GM12878 (cell line): ENCODE measurements around the gene TMTC1. TPM values are rescaled to one million over a fixed set of nuclear protein-coding genes. Genes with fewer than 3 reads are reported as not detected.

Experiments used
- ATAC-seq: fragments of 200-7000 bp; cut with Tn5 transposase; 3 replicates; pipeline ENCODE4 v1.9.1; 2020; ENCODE audit warnings: mild to moderate bottlenecking, moderate library complexity
- BruUV-seq: library from RNA; stranded (reverse); fragments of 400-500 nt; replicated peaks from 2 replicates; lab custom pipeline; 2021; lab: Mats Ljungman, UMichigan
- CTCF ChIA-PET: fragments of 300-600 bp; sonication (Branson Sonifier 250); formaldehyde crosslinking; extraction: SDS; loops from one replicate; lab custom pipeline; 2021; ENCODE audit warnings: inconsistent platforms; lab: Yijun Ruan, JAX
- POLR2A ChIA-PET: fragments of 350-600 bp; formaldehyde crosslinking; extraction: SDS; loops from one replicate; lab custom pipeline; 2021; ENCODE audit warnings: inconsistent platforms; lab: Charles Lee
- RAD21 ChIA-PET: fragments of 300-600 bp; sonication (Branson Sonifier 250); formaldehyde crosslinking; loops from one replicate; lab custom pipeline; 2023; ENCODE audit warnings: antibody characterized with exemption; ENCODE audit not compliant: unreplicated experiment; lab: Charles Lee
- SMC1A ChIA-PET: fragments of 300-600 bp; sonication (Branson Sonifier 250); formaldehyde crosslinking; loops from one replicate; lab custom pipeline; 2023; ENCODE audit not compliant: unreplicated experiment, uncharacterized antibody; lab: Charles Lee
- DNase-seq: peaks from one replicate; pipeline ENCODE4 v3.0.0-alpha.2; 2011; ENCODE audit warnings: low read depth, low spot score
- FAIRE-seq: peaks from 3 replicates; lab custom pipeline; 2011; peaks lifted over from hg19 to GRCh38; lab: Jason Lieb, UNC
- H2AFZ ChIP-seq: 2 replicates; pipeline ENCODE4 v1.6.0; 2011; ENCODE audit warnings: low read depth, low read length, control low read depth; ENCODE audit not compliant: control insufficient read depth
- H3K27ac ChIP-seq: 2 replicates; pipeline ENCODE4 v1.5.1; 2011; ENCODE audit warnings: control low read depth; ENCODE audit not compliant: control insufficient read depth, insufficient read depth
- H3K27me3 ChIP-seq, 2 experiments: replicated peaks in 1 of 2; 2 replicates each; pipeline versions ENCODE4 v1.6.0 to v1.6.1; 2011; ENCODE audit warnings: low read length in 1 of 2; ENCODE audit not compliant: control insufficient read depth in 2 of 2, insufficient read depth in 2 of 2
- H3K36me3 ChIP-seq, 2 experiments: 2 replicates each; pipeline ENCODE4 v1.5.1; 2011; ENCODE audit warnings: low read length in 1 of 2; ENCODE audit not compliant: control insufficient read depth in 2 of 2, insufficient read depth in 2 of 2
- H3K4me1 ChIP-seq: 2 replicates; pipeline ENCODE4 v1.6.1; 2011; ENCODE audit warnings: mild to moderate bottlenecking, low read length, moderate library complexity, mixed read lengths; ENCODE audit not compliant: control insufficient read depth, insufficient read depth
- H3K4me2 ChIP-seq: 2 replicates; pipeline ENCODE4 v1.6.0; 2011; ENCODE audit warnings: control low read depth; ENCODE audit not compliant: control insufficient read depth, insufficient read depth
- H3K4me3 ChIP-seq: fragments of 200-600 bp; sonication (generic); 2 replicates; pipeline ENCODE4 v1.5.1; 2016
- H3K79me2 ChIP-seq: 2 replicates; pipeline ENCODE4 v1.6.0; 2011; ENCODE audit warnings: low read length; ENCODE audit not compliant: control insufficient read depth, insufficient read depth
- H3K9ac ChIP-seq: 2 replicates; pipeline ENCODE4 v1.8.0; 2011; ENCODE audit warnings: low read length, control low read depth, mixed read lengths; ENCODE audit not compliant: control insufficient read depth, insufficient read depth
- H3K9me3 ChIP-seq: replicated peaks from 3 replicates; pipeline ENCODE4 v1.5.1; 2011; ENCODE audit warnings: mild to moderate bottlenecking, low read length; ENCODE audit not compliant: control insufficient read depth, insufficient read depth
- H4K20me1 ChIP-seq: 2 replicates; pipeline ENCODE4 v1.6.0; 2011; ENCODE audit not compliant: control insufficient read depth, insufficient read depth
- GATAD2B ChIP-seq: fragments of 450-650 bp; conservative IDR thresholded peaks from 2 replicates; pipeline ENCODE4 v1.6.1; 2017; ENCODE audit warnings: low read depth, mild to moderate bottlenecking, moderate library complexity
- POU2F2 ChIP-seq: IDR thresholded peaks from 3 replicates; pipeline ENCODE4 v1.6.1; 2011; ENCODE audit warnings: low read depth, mild to moderate bottlenecking, low read length, borderline replicate concordance
- ZNF217 ChIP-seq: fragments of 450-650 bp; IDR thresholded peaks from 2 replicates; pipeline ENCODE4 v1.6.1; 2017; ENCODE audit warnings: antibody characterized with exemption, mild to moderate bottlenecking
- ZNF384 ChIP-seq: IDR thresholded peaks from 2 replicates; pipeline ENCODE4 v1.6.1; 2012; ENCODE audit warnings: low read depth, mild to moderate bottlenecking, low read length, improper control_type of control experiment, borderline replicate concordance
- in situ Hi-C: fragments of 300-500 bp; cut with MboI; formaldehyde crosslinking; loops from 9 replicates; pipeline ENCODE4 v1.14.3; 2018; ENCODE audit warnings: mixed read lengths
- intact Hi-C: fragments of 100-400 bp; cut with micrococcal nuclease; formaldehyde crosslinking; loops from one replicate; pipeline ENCODE4 v1.14.2; 2022; ENCODE audit not compliant: unreplicated experiment
- polyA plus RNA-seq, 11 experiments: library from polyadenylated mRNA; depleted of rRNA in 4 of 11; unstranded in 6 of 11; stranded (reverse) in 5 of 11; fragments of >200 nt; fragmentation: Nextera tagmentation in 4 of 11; fragmentation: Illumina TruSeq in 1 of 11; extraction: Ambion mirVana in 4 of 11; extraction: Trizol in 1 of 11; gene quantifications; 1 replicate in 1 of 11; 2 replicates in 10 of 11; pipeline versions ENCODE4 v1.2.1 to v1.2.3, GENCODE V29; 2011 to 2016; ENCODE audit warnings: inconsistent platforms in 2 of 11, missing spikeins in 2 of 11, low read depth in 1 of 11
- total RNA-seq, 4 experiments: library from RNA; depleted of rRNA in 3 of 4; stranded (reverse); fragments of >200 nt in 3 of 4; fragmentation: Illumina TruSeq in 1 of 4; extraction: Trizol in 1 of 4; gene quantifications; 2 replicates each; pipeline versions ENCODE4 v1.2.1 to v1.2.3, GENCODE V29; 2013 to 2021

Gene TMTC1
- total and polyA plus RNA-seq, 10 of the 15 experiments (the other 5 are each of a cell fraction or from before 2014, with no cell fraction given) = 0.10 to 20.9 (median 0.57) TPM

- Histone ChIP-seq H3K4me2 (no peak overlapping the region), H4K20me1 (no peaks in the 10 kb centered on the region), H3K4me3 (no peak overlapping the region), H3K27me3 (no peaks in the 10 kb centered on the region), H3K27ac (no peak overlapping the region), H3K4me1 (no peaks in the 10 kb centered on the region), H3K9me3 (no peaks in the 10 kb centered on the region; the same call in 2 of the 3 replicates), H3K36me3 (no peaks in the 10 kb centered on the region), H2AFZ (no peak overlapping the region), H3K9ac (no peak overlapping the region), H3K79me2 (no peaks in the 10 kb centered on the region)
- intact Hi-C loops = loop anchor here (2.0 to 5.0 kb wide), 2 partner anchors 29 to 88 kb away; no protein-coding TSS in a partner anchor
- ChIA-PET RAD21 (interaction anchor here (1.1 to 5.4 kb wide), 6 partner anchors 11 to 227 kb away, joined by 3 to 28 read pairs (median 6); no protein-coding TSS in a partner anchor), POLR2A (interaction anchor here (1.0 to 1.6 kb wide), 3 partner anchors 55 to 258 kb away, joined by 3 read pairs; no protein-coding TSS in a partner anchor), CTCF (interaction anchor here (1.0 to 2.1 kb wide), 6 partner anchors 9 to 227 kb away, joined by 3 to 8 read pairs (median 5); no protein-coding TSS in a partner anchor), SMC1A (interaction anchor here (1.0 to 7.0 kb wide), 17 partner anchors 12 to 230 kb away, joined by 3 to 87 read pairs (median 10); no protein-coding TSS in a partner anchor)
- 0 out of 2 replicates have a peak, but pooled peaks have one; percentile 26 for TF ChIP-seq ZNF217
- no peak for TF ChIP-seq ZNF384
- no TSS peak for BruUV-seq
- DNase-seq (no peak), FAIRE-seq (no peak), ATAC-seq (no peak)
- in situ Hi-C loops = no loop called here
These were observed 3.7 kb downstream of the TMTC1 start for GRCh38 chr12:29780084-29780483.

- in situ Hi-C loops = no loop called here
- H3K9me3 ChIP-seq = no peaks in the 10 kb centered on the region; the same call in 2 of the 3 replicates
- no peak for FAIRE-seq
- no peak overlapping the region for H2AFZ ChIP-seq
- H3K4me2 ChIP-seq = no peak overlapping the region
- BruUV-seq = no TSS peak
- intact Hi-C loops = no loop called here
- no peak overlapping the region for H3K9ac ChIP-seq
- H3K36me3 ChIP-seq = no peaks in the 10 kb centered on the region
- no peak overlapping the region for H3K4me3 ChIP-seq
- ChIA-PET RAD21 (interaction anchor here (0.7 to 3.3 kb wide), 13 partner anchors 10 to 233 kb away, joined by 3 to 10 read pairs (median 4); no protein-coding TSS in a partner anchor), SMC1A (interaction anchor here (0.8 to 7.0 kb wide), 27 partner anchors 10 to 234 kb away, joined by 3 to 87 read pairs (median 4); no protein-coding TSS in a partner anchor)
- H3K79me2 ChIP-seq = no peaks in the 10 kb centered on the region
- TF ChIP-seq POU2F2 (no peak), GATAD2B (no peak)
- TF ChIP-seq, all 136 proteins: peak for 0
- Histone ChIP-seq H3K4me1 (no peaks in the 10 kb centered on the region), H3K27ac (no peak overlapping the region), H4K20me1 (no peaks in the 10 kb centered on the region), H3K27me3 (no peaks in the 10 kb centered on the region)
- ATAC-seq (no peak), DNase-seq (no peak)
- ChIA-PET CTCF (interaction anchor here (0.7 to 2.1 kb wide), 5 partner anchors 8 to 225 kb away, joined by 3 to 8 read pairs (median 4); no protein-coding TSS in a partner anchor), POLR2A (interaction anchor here (1.0 to 2.0 kb wide), 2 partner anchors 10 to 116 kb away, joined by 4 to 5 read pairs; no protein-coding TSS in a partner anchor)
These were observed 5.2 kb downstream of the TMTC1 start for GRCh38 chr12:29778531-29778930.
